ENCODE measurements around the gene IRF3.

IRF3 gene

DNA sequence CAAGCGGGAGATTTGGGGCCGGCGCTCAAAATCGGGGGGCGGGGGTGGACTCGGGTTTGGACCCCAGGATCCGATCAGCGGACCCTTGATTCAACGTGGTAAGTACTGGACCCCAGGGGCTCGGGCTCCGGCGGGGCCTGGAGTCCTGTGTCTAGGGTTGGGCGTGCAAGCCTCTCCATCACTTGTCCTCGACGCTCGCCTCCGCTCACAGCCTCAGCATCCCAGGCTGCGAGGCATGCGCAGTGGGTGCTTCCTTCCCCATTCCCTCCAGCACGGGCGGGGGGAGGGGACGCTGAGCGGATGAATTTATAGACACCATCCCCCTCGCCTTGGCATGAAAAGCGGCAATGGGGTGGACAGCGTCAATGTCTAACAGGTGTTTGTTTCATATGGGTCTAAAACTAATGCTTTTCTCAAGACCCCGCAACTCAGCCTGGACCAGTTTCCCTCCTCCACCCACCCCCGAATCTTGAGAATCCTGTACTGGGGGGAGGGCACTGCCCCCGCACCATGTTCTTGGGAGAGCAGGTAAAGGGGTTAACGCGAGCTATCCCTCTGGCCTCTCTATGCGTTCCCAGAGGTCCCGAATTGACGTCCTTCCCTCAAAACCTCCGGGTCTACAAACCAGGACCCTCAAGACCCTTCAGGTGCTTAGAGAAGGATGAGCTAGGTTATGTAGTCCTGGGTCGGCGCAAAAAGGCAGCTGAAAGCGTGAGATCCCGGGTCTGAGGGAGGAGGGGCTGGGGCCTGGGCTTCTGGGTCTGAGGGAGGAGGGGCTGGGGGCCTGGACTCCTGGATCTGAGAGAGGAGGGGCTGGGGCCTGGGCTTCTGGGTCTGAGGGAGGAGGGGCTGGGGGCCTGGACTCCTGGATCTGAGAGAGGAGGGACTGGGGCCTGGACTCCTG is 25.8 kb upstream of the IRF3 start:
- ATAC-seq = peak; percentile 60
- TF ChIP-seq PATZ1 (CRISPR knock-in tag; IDR thresholded peaks at IDR 0.05; ENCODE audit: borderline replicate concordance) (no peak), SNAI2 (CRISPR knock-in tag; IDR thresholded peaks at IDR 0.05) (no peak), CSDC2 (CRISPR knock-in tag; IDR thresholded peaks at IDR 0.05) (no peak), ZFP30 (CRISPR knock-in tag; IDR thresholded peaks at IDR 0.05) (no peak), ZNF8 (CRISPR knock-in tag; IDR thresholded peaks at IDR 0.05) (no peak), POU6F1 (CRISPR knock-in tag; IDR thresholded peaks at IDR 0.05; ENCODE audit: borderline replicate concordance, low read depth) (no peak), GLIS3 (CRISPR knock-in tag; IDR thresholded peaks at IDR 0.05) (no peak), TSHZ2 (CRISPR knock-in tag; IDR thresholded peaks at IDR 0.05) (no peak), ESRRG (CRISPR knock-in tag; IDR thresholded peaks at IDR 0.05) (no peak), ZNF565 (CRISPR knock-in tag; conservative IDR thresholded peaks at IDR 0.05; ENCODE audit: low read depth) (no peak), RARB (CRISPR knock-in tag; IDR thresholded peaks at IDR 0.05) (no peak), ZC3H10 (CRISPR knock-in tag; IDR thresholded peaks at IDR 0.05) (no peak)
- TF ChIP-seq, protein P1, sequence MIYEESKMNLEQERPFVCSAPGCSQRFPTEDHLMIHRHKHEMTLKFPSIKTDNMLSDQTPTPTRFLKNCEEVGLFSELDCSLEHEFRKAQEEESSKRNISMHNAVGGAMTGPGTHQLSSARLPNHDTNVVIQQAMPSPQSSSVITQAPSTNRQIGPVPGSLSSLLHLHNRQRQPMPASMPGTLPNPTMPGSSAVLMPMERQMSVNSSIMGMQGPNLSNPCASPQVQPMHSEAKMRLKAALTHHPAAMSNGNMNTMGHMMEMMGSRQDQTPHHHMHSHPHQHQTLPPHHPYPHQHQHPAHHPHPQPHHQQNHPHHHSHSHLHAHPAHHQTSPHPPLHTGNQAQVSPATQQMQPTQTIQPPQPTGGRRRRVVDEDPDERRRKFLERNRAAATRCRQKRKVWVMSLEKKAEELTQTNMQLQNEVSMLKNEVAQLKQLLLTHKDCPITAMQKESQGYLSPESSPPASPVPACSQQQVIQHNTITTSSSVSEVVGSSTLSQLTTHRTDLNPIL (CRISPR knock-in tag; IDR thresholded peaks at IDR 0.05; ENCODE audit: low read depth) = no peak

GRCh38 chr19:49690656-49691242 is 25.1 kb upstream of the IRF3 start, which contains the start of gene CPT1C:
Gene CPT1C, plus strand, starts transcription at chr19:49691116. Its CDS starts 1,137 bp downstream, at chr19:49692253.
- TF ChIP-seq POU6F1 (CRISPR knock-in tag; IDR thresholded peaks at IDR 0.05; ENCODE audit: borderline replicate concordance, low read depth) (no peak), ARNTL (CRISPR knock-in tag; IDR thresholded peaks at IDR 0.05; ENCODE audit: borderline replicate concordance, low read depth) (no peak), OSR1 (CRISPR knock-in tag; IDR thresholded peaks at IDR 0.05) (no peak), PPARA (CRISPR knock-in tag; IDR thresholded peaks at IDR 0.05; ENCODE audit: borderline replicate concordance) (no peak), ZFP3 (CRISPR knock-in tag; IDR thresholded peaks at IDR 0.05) (no peak), TOX (CRISPR knock-in tag; IDR thresholded peaks at IDR 0.05; ENCODE audit: borderline replicate concordance) (no peak), ISL1 (CRISPR knock-in tag; IDR thresholded peaks at IDR 0.05) (no peak), ZFP30 (CRISPR knock-in tag; IDR thresholded peaks at IDR 0.05) (no peak), SNAI2 (CRISPR knock-in tag; IDR thresholded peaks at IDR 0.05) (no peak), ZNF70 (CRISPR knock-in tag; IDR thresholded peaks at IDR 0.05) (no peak), ZC3H10 (CRISPR knock-in tag; IDR thresholded peaks at IDR 0.05) (no peak), BACH2 (CRISPR knock-in tag; IDR thresholded peaks at IDR 0.05; ENCODE audit: borderline replicate concordance) (no peak), RARB (CRISPR knock-in tag; IDR thresholded peaks at IDR 0.05) (no peak), ZNF8 (CRISPR knock-in tag; IDR thresholded peaks at IDR 0.05) (no peak), TSHZ2 (CRISPR knock-in tag; IDR thresholded peaks at IDR 0.05) (no peak), CSDC2 (CRISPR knock-in tag; IDR thresholded peaks at IDR 0.05) (no peak)
- TF ChIP-seq, protein P2, sequence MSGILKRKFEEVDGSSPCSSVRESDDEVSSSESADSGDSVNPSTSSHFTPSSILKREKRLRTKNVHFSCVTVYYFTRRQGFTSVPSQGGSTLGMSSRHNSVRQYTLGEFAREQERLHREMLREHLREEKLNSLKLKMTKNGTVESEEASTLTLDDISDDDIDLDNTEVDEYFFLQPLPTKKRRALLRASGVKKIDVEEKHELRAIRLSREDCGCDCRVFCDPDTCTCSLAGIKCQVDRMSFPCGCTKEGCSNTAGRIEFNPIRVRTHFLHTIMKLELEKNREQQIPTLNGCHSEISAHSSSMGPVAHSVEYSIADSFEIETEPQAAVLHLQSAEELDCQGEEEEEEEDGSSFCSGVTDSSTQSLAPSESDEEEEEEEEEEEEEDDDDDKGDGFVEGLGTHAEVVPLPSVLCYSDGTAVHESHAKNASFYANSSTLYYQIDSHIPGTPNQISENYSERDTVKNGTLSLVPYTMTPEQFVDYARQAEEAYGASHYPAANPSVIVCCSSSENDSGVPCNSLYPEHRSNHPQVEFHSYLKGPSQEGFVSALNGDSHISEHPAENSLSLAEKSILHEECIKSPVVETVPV (CRISPR knock-in tag; IDR thresholded peaks at IDR 0.05) = no peak
- ATAC-seq = peak; percentile 87

Measured in SK-N-SH treated with all-trans-retinoic acid at 6 μM for 48 hours (cell line).